Measurements from ENCODE around the gene CBX5.

The CBX5 gene

GRCh38 chr12:54306925-54307741 is 27.2 kb upstream of the CBX5 start:
- TF ChIP-seq, protein P1, sequence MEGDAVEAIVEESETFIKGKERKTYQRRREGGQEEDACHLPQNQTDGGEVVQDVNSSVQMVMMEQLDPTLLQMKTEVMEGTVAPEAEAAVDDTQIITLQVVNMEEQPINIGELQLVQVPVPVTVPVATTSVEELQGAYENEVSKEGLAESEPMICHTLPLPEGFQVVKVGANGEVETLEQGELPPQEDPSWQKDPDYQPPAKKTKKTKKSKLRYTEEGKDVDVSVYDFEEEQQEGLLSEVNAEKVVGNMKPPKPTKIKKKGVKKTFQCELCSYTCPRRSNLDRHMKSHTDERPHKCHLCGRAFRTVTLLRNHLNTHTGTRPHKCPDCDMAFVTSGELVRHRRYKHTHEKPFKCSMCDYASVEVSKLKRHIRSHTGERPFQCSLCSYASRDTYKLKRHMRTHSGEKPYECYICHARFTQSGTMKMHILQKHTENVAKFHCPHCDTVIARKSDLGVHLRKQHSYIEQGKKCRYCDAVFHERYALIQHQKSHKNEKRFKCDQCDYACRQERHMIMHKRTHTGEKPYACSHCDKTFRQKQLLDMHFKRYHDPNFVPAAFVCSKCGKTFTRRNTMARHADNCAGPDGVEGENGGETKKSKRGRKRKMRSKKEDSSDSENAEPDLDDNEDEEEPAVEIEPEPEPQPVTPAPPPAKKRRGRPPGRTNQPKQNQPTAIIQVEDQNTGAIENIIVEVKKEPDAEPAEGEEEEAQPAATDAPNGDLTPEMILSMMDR (IDR thresholded peaks at IDR 0.05; ENCODE audit: insufficient read depth, low read depth, low read length, missing control alignments), result no peak
- no peak overlapping the region for H3K4me3 ChIP-seq (ENCODE audit: low read depth, low read length)
- DNase-seq (ENCODE audit: low read depth), result no peak

- no peak overlapping the region for H3K4me3 ChIP-seq (ENCODE audit: low read depth, low read length)
- no peak for DNase-seq (ENCODE audit: low read depth)
- TF ChIP-seq, protein P1 (IDR thresholded peaks at IDR 0.05; ENCODE audit: insufficient read depth, low read depth, low read length, missing control alignments), result no peak
Observed at GRCh38 chr12:54304187-54304810, 24.4 kb upstream of the CBX5 start.

- TF ChIP-seq, protein P1 (IDR thresholded peaks at IDR 0.05; ENCODE audit: insufficient read depth, low read depth, low read length, missing control alignments), result no peak
- H3K4me3 ChIP-seq (ENCODE audit: low read depth, low read length), result no peak overlapping the region
- DNase-seq (ENCODE audit: low read depth), result no peak
Observed at GRCh38 chr12:54303640-54304039, 23.7 kb upstream of the CBX5 start.

GRCh38 chr12:54301428-54302048 is 21.6 kb upstream of the CBX5 start:
- no peak overlapping the region for H3K4me3 ChIP-seq (ENCODE audit: low read depth, low read length)
- TF ChIP-seq, protein P1 (IDR thresholded peaks at IDR 0.05; ENCODE audit: insufficient read depth, low read depth, low read length, missing control alignments), result no peak
- DNase-seq (ENCODE audit: low read depth), result no peak

GRCh38 chr12:54300732-54301427 is 21.0 kb upstream of the CBX5 start, which contains the start of gene NFE2:
NFE2 (minus strand) TSS chr12:54301015; CDS start chr12:54295248, 5,767 bp downstream.
- no peak for DNase-seq (ENCODE audit: low read depth)

DNA sequence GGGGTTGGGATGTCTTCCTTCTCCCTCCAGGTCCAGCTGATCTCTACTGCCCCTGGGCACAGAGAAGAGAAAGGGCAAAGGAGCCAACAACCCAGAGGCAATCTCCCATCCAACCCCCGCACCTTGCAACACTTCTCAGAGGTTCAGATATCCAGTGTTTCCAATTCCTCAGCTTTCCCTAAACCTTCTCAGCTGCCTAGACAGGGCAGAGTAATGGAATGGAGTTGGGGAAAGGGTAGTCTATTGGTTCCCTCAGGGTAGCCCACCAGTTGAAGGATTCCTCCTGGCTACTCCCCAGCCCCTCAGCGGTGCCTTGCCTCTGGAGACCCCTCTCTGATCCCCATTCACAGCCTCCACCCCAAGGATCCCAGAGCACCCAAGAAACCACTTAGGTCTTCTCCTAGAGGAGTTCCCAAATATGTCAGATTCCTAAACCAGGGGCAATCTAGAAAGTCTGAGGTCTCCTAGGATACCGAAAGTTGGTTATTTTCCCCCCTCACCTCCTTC is 20.4 kb upstream of the CBX5 start:
- no peak for DNase-seq (ENCODE audit: low read depth)
- H3K4me3 ChIP-seq (ENCODE audit: low read depth, low read length), result no peak overlapping the region

More at GRCh38 chr12:54300732-54301427, 21.0 kb upstream of the CBX5 start, which contains the start of gene NFE2:
- TF ChIP-seq, protein P1 (IDR thresholded peaks at IDR 0.05; ENCODE audit: insufficient read depth, low read depth, low read length, missing control alignments), result no peak
- no peak within 1 kb of the TSS for H3K4me3 ChIP-seq (ENCODE audit: low read depth, low read length)

More for the DNA sequence above, 20.4 kb upstream of the CBX5 start:
- TF ChIP-seq, protein P1 (IDR thresholded peaks at IDR 0.05; ENCODE audit: insufficient read depth, low read depth, low read length, missing control alignments), result no peak
